Stimulated activated naive B cell treated with anti-CD40 and anti-IgM and Interleukin-4, amounts not matched to agents 10 μg/mL and 1 μg/mL and 100 μg/mL, for 72 hours (primary cell): ENCODE measurements around the gene GRM4.

Experiments used
- ATAC-seq, 2 donors: fragments of 150-1000 bp; cut with Tn5 transposase; replicated peaks; 2 replicates each; pipeline ENCODE4 v1.10.0; 2021; ENCODE audit warnings: moderate library complexity in 1 of 2
- DNase-seq: peaks from one replicate; pipeline ENCODE4 v3.0.0; 2021
- H3K27ac Mint-ChIP-seq: one replicate; pipeline ENCODE4 v1.8.0; 2022; ENCODE audit warnings: mild to moderate bottlenecking, mixed read lengths
- H3K27me3 Mint-ChIP-seq, 2 donors: one replicate each; pipeline ENCODE4 v1.8.0; 2022; ENCODE audit warnings: mixed read lengths in 2 of 2
- H3K36me3 Mint-ChIP-seq, 2 donors: one replicate each; pipeline ENCODE4 v1.8.0; 2022; ENCODE audit warnings: mixed read lengths in 2 of 2, mild to moderate bottlenecking in 1 of 2
- H3K4me1 Mint-ChIP-seq, 2 donors: one replicate each; pipeline ENCODE4 v1.8.0; 2022; ENCODE audit warnings: mixed read lengths in 2 of 2, mild to moderate bottlenecking in 1 of 2
- H3K4me3 Mint-ChIP-seq, 2 donors: one replicate each; pipeline ENCODE4 v1.8.0; 2022; ENCODE audit warnings: mild to moderate bottlenecking in 2 of 2, mixed read lengths in 2 of 2, moderate library complexity in 1 of 2
- H3K9me3 Mint-ChIP-seq, 2 donors: one replicate each; pipeline ENCODE4 v1.8.0; 2022; ENCODE audit warnings: mixed read lengths in 2 of 2, mild to moderate bottlenecking in 1 of 2

GRM4 gene

GRCh38 chr6:34151321-34152041 lies 5.6 kb upstream of the GRM4 start:
- Mint-ChIP-seq H3K27ac (no peak overlapping the region), H3K9me3 (no peaks in the 10 kb centered on the region), H3K36me3 (no peaks in the 10 kb centered on the region), H3K4me3 (no peak overlapping the region), H3K27me3 (peaks cover 65 to 73% of the 10 kb centered on the region in 2 donors), H3K4me1 (peaks cover 11 to 17% of the 10 kb centered on the region in 2 donors)
- DNase-seq (no peak), ATAC-seq (no peak)

- Mint-ChIP-seq H3K4me1 (peaks cover 17 to 21% of the 10 kb centered on the region in 2 donors), H3K36me3 (no peaks in the 10 kb centered on the region), H3K4me3 (no peak overlapping the region), H3K9me3 (no peaks in the 10 kb centered on the region), H3K27ac (no peak overlapping the region), H3K27me3 (peaks cover 72 to 80% of the 10 kb centered on the region in 2 donors)
- DNase-seq (no peak), ATAC-seq (no peak)
These were observed 4.9 kb upstream of the GRM4 start for GRCh38 chr6:34150766-34151165.

GRCh38 chr6:34149831-34150400 lies 4.0 kb upstream of the GRM4 start:
- no peaks in the 10 kb centered on the region for H3K9me3 Mint-ChIP-seq
- ATAC-seq (no peak), DNase-seq (no peak)
- peaks cover 77 to 86% of the 10 kb centered on the region in 2 donors for H3K27me3 Mint-ChIP-seq
- H3K36me3 Mint-ChIP-seq = no peaks in the 10 kb centered on the region
- no peak overlapping the region for H3K27ac Mint-ChIP-seq
- peaks cover 19 to 28% of the 10 kb centered on the region in 2 donors for H3K4me1 Mint-ChIP-seq
- no peak overlapping the region for H3K4me3 Mint-ChIP-seq

- no peak for ATAC-seq
- peaks cover 73 to 86% of the 10 kb centered on the region in 2 donors for H3K27me3 Mint-ChIP-seq
- no peaks in the 10 kb centered on the region for H3K9me3 Mint-ChIP-seq
- H3K36me3 Mint-ChIP-seq = no peaks in the 10 kb centered on the region
- peaks cover 17 to 28% of the 10 kb centered on the region in 2 donors for H3K4me1 Mint-ChIP-seq
- no peak overlapping the region for H3K27ac Mint-ChIP-seq
- no peak for DNase-seq
- no peak overlapping the region for H3K4me3 Mint-ChIP-seq
These were observed 3.5 kb upstream of the GRM4 start for GRCh38 chr6:34149452-34149810.

GRCh38 chr6:34148631-34149451 lies 3.0 kb upstream of the GRM4 start:
- Mint-ChIP-seq H3K36me3 (no peaks in the 10 kb centered on the region), H3K27me3 (peaks cover 69 to 83% of the 10 kb centered on the region in 2 donors), H3K9me3 (no peaks in the 10 kb centered on the region), H3K4me3 (no peak overlapping the region), H3K4me1 (peaks cover 16 to 29% of the 10 kb centered on the region in 2 donors), H3K27ac (no peak overlapping the region)
- ATAC-seq (no peak), DNase-seq (no peak)

GRCh38 chr6:34147906-34148630 lies 2.2 kb upstream of the GRM4 start:
- Mint-ChIP-seq H3K9me3 (no peaks in the 10 kb centered on the region), H3K27ac (no peak overlapping the region), H3K4me3 (no peak overlapping the region), H3K27me3 (peaks cover 70 to 83% of the 10 kb centered on the region in 2 donors), H3K36me3 (no peaks in the 10 kb centered on the region), H3K4me1 (peaks cover 20 to 31% of the 10 kb centered on the region in 2 donors)
- DNase-seq (no peak), ATAC-seq (no peak)

GRCh38 chr6:34146801-34147592 lies 1.1 kb upstream of the GRM4 start:
- ATAC-seq = no peak
- H3K27me3 Mint-ChIP-seq = peaks cover 70 to 83% of the 10 kb centered on the region in 2 donors
- H3K4me1 Mint-ChIP-seq = peaks cover 26 to 39% of the 10 kb centered on the region in 2 donors
- no peaks in the 10 kb centered on the region for H3K36me3 Mint-ChIP-seq
- DNase-seq = no peak
- H3K4me3 Mint-ChIP-seq = no peak overlapping the region
- no peak overlapping the region for H3K27ac Mint-ChIP-seq
- no peaks in the 10 kb centered on the region for H3K9me3 Mint-ChIP-seq

- Mint-ChIP-seq H3K9me3 (no peaks in the 10 kb centered on the region), H3K4me3 (peak overlapping the region; percentile 76 to 84), H3K27me3 (peaks cover 70 to 83% of the 10 kb centered on the region in 2 donors), H3K27ac (peak overlapping the region; percentile 6), H3K4me1 (peaks cover 26 to 40% of the 10 kb centered on the region in 2 donors), H3K36me3 (no peaks in the 10 kb centered on the region)
- ATAC-seq = peak; percentile 42 to 45
- DNase-seq = no peak
These were observed 496 bp downstream of the GRM4 start for GRCh38 chr6:34145161-34146020.

GRCh38 chr6:34144581-34145160 lies 1.2 kb downstream of the GRM4 start:
- Mint-ChIP-seq H3K27me3 (peaks cover 70 to 83% of the 10 kb centered on the region in 2 donors), H3K4me1 (peaks cover 26 to 40% of the 10 kb centered on the region in 2 donors), H3K36me3 (no peaks in the 10 kb centered on the region), H3K4me3 (peak overlapping the region; percentile 75 to 80), H3K27ac (no peak overlapping the region), H3K9me3 (no peaks in the 10 kb centered on the region)
- ATAC-seq (peak; percentile 19 to 27), DNase-seq (no peak)

- ATAC-seq (peak; percentile 59), DNase-seq (peak; percentile 34)
- Mint-ChIP-seq H3K4me1 (peaks cover 29 to 40% of the 10 kb centered on the region in 2 donors), H3K27ac (no peak overlapping the region), H3K9me3 (no peaks in the 10 kb centered on the region), H3K36me3 (no peaks in the 10 kb centered on the region), H3K27me3 (peaks cover 75 to 86% of the 10 kb centered on the region in 2 donors), H3K4me3 (peak overlapping the region; percentile 75 to 80)
These were observed 1.9 kb downstream of the GRM4 start for GRCh38 chr6:34143884-34144580.

- no peaks in the 10 kb centered on the region for H3K9me3 Mint-ChIP-seq
- H3K36me3 Mint-ChIP-seq = no peaks in the 10 kb centered on the region
- ATAC-seq (no peak), DNase-seq (no peak)
- peaks cover 77 to 91% of the 10 kb centered on the region in 2 donors for H3K27me3 Mint-ChIP-seq
- H3K27ac Mint-ChIP-seq = no peak overlapping the region
- H3K4me3 Mint-ChIP-seq = peak overlapping the region; percentile 75 to 80
- peaks cover 29 to 40% of the 10 kb centered on the region in 2 donors for H3K4me1 Mint-ChIP-seq
These were observed 2.5 kb downstream of the GRM4 start for GRCh38 chr6:34143196-34143883.
